IPS-18c (cell line): Measurements from ENCODE around the gene RBM33.

ENCODE experiments used
- H3K4me3 ChIP-seq: 2 replicates; pipeline ENCODE4 v1.7.0; 2013; ENCODE audit warnings: low read depth, mild to moderate bottlenecking, low read length, moderate library complexity; ENCODE audit not compliant: insufficient read depth
- H3K9me3 ChIP-seq: one replicate; pipeline ENCODE4 v1.6.1; 2013; ENCODE audit warnings: mild to moderate bottlenecking, low read length, moderate library complexity; ENCODE audit not compliant: control insufficient read depth, insufficient read depth

The RBM33 gene

GRCh38 chr7:155647302-155647701 lies 2.8 kb downstream of the RBM33 start:
- Histone ChIP-seq H3K9me3 (no peaks in the 10 kb centered on the region), H3K4me3 (no peak overlapping the region)

- Histone ChIP-seq H3K4me3 (no peak overlapping the region), H3K9me3 (no peaks in the 10 kb centered on the region)
Measured at GRCh38 chr7:155647734-155648133, 3.3 kb downstream of the RBM33 start.

GRCh38 chr7:155648752-155649339 lies 4.4 kb downstream of the RBM33 start:
- Histone ChIP-seq H3K4me3 (no peak overlapping the region), H3K9me3 (no peaks in the 10 kb centered on the region)

- H3K4me3 ChIP-seq, result no peak overlapping the region
- H3K9me3 ChIP-seq, result no peaks in the 10 kb centered on the region
Measured at GRCh38 chr7:155649588-155649987, 5.1 kb downstream of the RBM33 start.

GRCh38 chr7:155652156-155653114 lies 8.0 kb downstream of the RBM33 start:
- H3K4me3 ChIP-seq, result no peak overlapping the region
- no peaks in the 10 kb centered on the region for H3K9me3 ChIP-seq

GRCh38 chr7:155653803-155654202 lies 9.3 kb downstream of the RBM33 start:
- Histone ChIP-seq H3K9me3 (no peaks in the 10 kb centered on the region), H3K4me3 (no peak overlapping the region)

GRCh38 chr7:155656891-155657290 lies 12.4 kb downstream of the RBM33 start:
- H3K9me3 ChIP-seq, result no peaks in the 10 kb centered on the region

GRCh38 chr7:155660059-155660757 lies 15.7 kb downstream of the RBM33 start:
- H3K4me3 ChIP-seq, result no peak overlapping the region
- no peaks in the 10 kb centered on the region for H3K9me3 ChIP-seq

More at GRCh38 chr7:155656891-155657290, 12.4 kb downstream of the RBM33 start:
- no peak overlapping the region for H3K4me3 ChIP-seq

GRCh38 chr7:155660758-155661093 lies 16.3 kb downstream of the RBM33 start:
- Histone ChIP-seq H3K9me3 (no peaks in the 10 kb centered on the region), H3K4me3 (no peak overlapping the region)

GRCh38 chr7:155662343-155663043 lies 18.0 kb downstream of the RBM33 start:
- 0 out of 2 replicates have a peak overlapping the region, but pooled peaks have one; percentile 2 for H3K4me3 ChIP-seq
- no peaks in the 10 kb centered on the region for H3K9me3 ChIP-seq

- Histone ChIP-seq H3K9me3 (no peaks in the 10 kb centered on the region), H3K4me3 (no peak overlapping the region)
Measured at GRCh38 chr7:155663937-155664336, 19.5 kb downstream of the RBM33 start.

- H3K9me3 ChIP-seq, result no peaks in the 10 kb centered on the region
- H3K4me3 ChIP-seq, result no peak overlapping the region
Measured at GRCh38 chr7:155665079-155665956, 20.9 kb downstream of the RBM33 start.

GRCh38 chr7:155665957-155666287 lies 21.5 kb downstream of the RBM33 start:
- Histone ChIP-seq H3K9me3 (no peaks in the 10 kb centered on the region), H3K4me3 (no peak overlapping the region)

GRCh38 chr7:155667241-155667829 lies 22.9 kb downstream of the RBM33 start:
- no peak overlapping the region for H3K4me3 ChIP-seq
- H3K9me3 ChIP-seq, result no peaks in the 10 kb centered on the region

- no peak overlapping the region for H3K4me3 ChIP-seq
- H3K9me3 ChIP-seq, result no peaks in the 10 kb centered on the region
Measured at GRCh38 chr7:155669717-155670505, 25.4 kb downstream of the RBM33 start.

GRCh38 chr7:155670521-155670920 lies 26.1 kb downstream of the RBM33 start:
- no peaks in the 10 kb centered on the region for H3K9me3 ChIP-seq
- H3K4me3 ChIP-seq, result no peak overlapping the region
